ENCODE measurements around the gene ATP8A2.

DNA sequence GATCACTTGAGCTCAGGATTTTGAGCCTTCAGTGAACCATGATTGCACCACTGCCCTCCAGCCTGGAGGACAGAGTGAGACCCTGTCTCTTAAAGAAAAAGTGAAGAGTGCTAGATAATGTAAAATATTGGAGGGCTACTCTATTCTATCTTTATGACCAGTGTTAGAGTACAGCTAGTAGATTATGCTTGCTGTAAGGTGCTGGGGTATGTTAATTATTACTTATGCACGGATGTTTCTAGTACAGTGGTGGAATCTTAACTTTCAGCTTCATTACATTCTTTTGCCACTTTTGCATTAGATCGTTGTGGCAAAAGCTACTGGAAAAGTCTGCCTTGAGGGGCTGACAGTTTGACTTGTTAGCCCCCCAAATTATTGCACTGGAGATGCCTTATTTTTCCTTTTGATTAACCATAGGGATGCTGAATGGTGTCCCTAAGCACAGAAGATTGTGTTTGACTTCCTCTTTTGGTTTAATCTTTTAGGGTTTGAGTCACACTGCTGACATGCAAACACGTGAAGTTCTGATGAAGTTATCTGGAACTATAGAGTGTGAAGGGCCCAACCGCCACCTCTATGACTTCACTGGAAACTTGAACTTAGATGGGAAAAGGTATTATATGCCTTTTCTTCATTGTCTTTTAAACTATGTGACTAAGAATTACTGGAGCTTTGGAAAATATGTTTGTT lies 169.8 kb downstream of the ATP8A2 start:
- no peak for TF ChIP-seq POLR2AphosphoS5 (IDR thresholded peaks at IDR 0.05)
- TF ChIP-seq, protein P1, sequence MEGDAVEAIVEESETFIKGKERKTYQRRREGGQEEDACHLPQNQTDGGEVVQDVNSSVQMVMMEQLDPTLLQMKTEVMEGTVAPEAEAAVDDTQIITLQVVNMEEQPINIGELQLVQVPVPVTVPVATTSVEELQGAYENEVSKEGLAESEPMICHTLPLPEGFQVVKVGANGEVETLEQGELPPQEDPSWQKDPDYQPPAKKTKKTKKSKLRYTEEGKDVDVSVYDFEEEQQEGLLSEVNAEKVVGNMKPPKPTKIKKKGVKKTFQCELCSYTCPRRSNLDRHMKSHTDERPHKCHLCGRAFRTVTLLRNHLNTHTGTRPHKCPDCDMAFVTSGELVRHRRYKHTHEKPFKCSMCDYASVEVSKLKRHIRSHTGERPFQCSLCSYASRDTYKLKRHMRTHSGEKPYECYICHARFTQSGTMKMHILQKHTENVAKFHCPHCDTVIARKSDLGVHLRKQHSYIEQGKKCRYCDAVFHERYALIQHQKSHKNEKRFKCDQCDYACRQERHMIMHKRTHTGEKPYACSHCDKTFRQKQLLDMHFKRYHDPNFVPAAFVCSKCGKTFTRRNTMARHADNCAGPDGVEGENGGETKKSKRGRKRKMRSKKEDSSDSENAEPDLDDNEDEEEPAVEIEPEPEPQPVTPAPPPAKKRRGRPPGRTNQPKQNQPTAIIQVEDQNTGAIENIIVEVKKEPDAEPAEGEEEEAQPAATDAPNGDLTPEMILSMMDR (IDR thresholded peaks at IDR 0.05), result no peak
